GM21576 (cell line): Measurements from ENCODE around the gene TMEM238.
A peak's percentile ranks its signal among the peaks of the same experiment; 100 is the strongest.
"Not testable (repeated sequence)": the region's sequence is repeated elsewhere in the genome, so short reads cannot be mapped to it uniquely, and the experiment has no call there.

ENCODE experiments used
- ATAC-seq: cut with Tn5 transposase; IDR thresholded peaks from one replicate; pipeline ENCODE4 v1.9.1; 2021; ENCODE audit warnings: mild to moderate bottlenecking, moderate library complexity; ENCODE audit not compliant: unreplicated experiment

TMEM238 gene, protein sequence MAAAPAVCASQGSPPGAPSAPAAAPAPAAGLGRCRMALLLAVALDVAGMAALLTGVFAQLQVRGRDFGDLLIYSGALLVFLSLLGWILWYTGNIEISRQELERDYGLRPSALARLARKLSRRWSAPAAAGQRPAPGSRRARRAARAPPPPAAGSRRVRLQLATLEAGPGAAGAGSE

DNA sequence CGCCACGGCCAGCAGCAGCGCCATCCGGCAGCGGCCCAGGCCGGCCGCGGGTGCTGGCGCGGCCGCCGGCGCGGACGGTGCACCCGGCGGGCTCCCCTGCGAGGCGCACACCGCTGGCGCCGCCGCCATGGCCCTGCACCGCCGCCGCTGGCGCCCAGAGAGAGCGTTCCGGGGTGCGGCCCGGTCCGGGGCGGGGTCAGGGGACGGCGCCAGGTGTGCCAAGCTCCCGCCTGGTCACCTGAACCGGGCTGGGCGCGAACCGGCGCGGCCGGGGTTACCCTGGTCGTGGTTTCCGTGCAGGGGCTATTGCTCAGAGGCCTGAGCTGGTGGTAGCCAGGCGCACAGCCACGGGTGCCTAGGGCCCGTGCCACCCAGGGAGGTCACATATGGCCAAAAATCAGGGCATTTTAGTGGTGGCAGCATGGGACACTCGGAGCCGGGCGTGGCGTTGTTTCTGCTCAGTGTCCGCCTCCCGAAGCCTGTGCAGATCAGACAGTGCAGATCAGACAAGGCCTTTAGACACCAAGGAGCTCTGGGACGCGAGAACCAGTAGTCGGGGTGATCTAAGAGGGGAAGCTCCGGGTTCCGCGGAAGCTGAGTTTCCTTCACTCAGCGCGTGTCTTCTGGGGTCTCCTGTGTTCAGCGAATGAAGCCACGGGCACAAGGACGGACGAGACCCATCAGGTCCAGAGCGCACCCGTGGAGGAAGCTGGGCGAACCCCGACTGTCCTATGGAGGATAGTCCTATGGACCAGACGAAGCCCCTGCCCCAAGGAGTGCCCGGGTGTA, at the start of gene TMEM238:
Gene TMEM238 (minus strand): TSS at position 162 of the 789 bp plus-strand sequence. CDS start 33 bp downstream, at position 129.
- ATAC-seq = no peak

DNA sequence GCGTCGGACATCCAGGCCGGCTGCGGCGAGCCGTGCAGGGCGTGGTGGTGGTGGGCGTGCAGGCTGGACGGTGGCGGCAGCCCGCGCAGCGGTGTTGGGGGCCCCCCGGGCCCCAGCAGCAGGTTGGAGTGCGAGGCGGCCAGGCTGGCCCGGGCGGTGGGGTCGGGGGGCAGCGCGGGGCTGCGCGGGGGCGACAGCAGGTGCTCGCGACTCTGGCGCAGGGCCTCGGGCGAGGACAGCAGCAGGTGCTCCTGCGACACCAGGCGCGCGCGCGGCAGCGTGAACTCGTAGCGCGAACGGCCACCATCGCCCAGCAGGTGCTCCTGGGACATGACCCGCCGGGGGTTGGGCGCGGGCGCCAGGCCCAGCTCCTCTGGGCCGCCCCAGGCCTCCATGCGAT, 49.2 kb upstream of the TMEM238 start:
- no peak for ATAC-seq

DNA sequence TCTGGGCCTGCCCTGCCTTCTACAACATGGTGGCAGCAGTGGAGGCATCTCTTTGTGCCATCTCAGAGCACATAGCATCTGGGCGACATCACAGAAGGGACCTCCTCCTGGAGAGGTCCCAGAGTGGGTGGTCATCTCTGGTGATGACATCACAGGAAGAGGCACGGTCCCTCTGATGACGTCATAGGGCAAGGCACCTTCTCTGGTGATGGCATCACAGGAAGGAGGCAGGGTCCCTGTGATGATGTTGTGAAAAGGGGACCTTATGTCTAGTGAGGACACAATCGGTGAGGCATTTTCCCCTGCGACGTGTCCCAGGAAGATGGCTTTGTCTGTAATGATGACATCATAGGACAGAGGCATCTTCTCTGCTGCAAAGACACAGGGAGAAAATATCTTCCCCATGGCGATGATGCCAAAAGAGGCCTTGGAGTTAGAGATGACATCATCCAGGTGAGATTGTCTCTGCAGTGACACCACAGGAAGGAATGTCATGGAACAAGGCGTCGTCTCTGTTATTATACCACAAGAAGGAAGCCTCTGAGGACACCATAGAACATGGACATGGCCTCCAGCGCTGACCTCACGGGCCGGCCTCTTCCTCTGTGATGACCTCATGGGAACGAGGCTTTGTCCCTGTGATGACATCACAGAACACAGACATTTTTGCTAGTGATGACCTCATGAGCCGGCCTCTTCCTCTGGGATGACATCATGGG, 48.3 kb upstream of the TMEM238 start:
- no peak for ATAC-seq

DNA sequence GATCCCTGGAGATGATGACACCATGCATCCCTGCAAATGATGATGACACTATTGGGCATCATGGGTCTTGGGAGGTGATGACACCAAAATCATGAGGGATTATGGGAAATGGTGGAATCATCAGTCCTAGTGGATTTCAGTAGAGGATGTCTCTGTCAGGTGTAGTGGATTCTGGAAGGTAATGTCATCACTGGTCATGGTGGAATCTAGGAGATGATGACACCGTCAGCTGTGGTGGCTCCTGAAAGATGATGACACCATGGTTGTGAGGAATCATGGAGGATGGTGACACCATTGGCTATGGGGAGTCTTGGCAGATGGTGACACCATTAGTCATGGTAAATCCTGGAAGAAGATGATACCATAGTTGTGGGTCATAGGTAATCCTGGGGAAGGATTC, 47.1 kb upstream of the TMEM238 start:
- no peak for ATAC-seq

DNA sequence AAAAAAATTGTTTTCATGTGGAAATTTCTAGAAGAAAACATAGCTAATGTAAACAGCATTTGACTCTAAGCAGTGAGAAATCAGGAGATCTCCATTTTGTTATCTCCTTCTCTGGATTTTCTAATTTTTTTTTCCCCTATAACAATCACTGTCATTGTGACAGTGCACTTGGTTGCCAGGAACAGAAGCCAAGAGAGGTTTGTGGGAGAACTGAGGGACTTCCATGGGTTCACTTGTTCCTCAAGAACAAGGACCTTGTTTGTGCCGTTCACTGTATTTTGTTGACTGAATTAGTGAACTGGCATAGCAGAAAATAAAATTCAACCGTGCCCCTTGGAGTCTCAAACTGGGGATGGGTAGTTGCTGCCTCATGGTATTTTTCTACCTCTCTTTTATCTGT, 42.0 kb upstream of the TMEM238 start:
- no peak for ATAC-seq

DNA sequence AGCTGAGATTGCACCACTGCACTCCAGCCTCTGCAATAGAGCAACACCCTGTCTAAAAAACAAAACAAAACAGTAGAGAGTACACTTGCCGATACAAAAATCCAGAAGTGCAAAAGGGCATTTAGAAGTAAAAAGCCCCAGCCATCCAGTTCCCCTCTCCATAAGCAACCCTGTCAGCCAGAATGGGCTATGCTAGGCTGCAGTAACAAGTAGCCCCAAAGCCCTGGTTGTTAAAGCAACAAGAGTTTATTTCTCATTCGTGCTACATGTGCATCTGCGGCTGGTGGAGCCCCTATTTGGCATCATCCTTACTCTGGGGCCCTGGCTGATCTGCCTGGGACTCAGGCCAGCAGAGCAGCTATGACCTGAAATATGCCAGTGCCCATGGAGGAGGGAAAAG, 40.4 kb upstream of the TMEM238 start:
- ATAC-seq = no peak

DNA sequence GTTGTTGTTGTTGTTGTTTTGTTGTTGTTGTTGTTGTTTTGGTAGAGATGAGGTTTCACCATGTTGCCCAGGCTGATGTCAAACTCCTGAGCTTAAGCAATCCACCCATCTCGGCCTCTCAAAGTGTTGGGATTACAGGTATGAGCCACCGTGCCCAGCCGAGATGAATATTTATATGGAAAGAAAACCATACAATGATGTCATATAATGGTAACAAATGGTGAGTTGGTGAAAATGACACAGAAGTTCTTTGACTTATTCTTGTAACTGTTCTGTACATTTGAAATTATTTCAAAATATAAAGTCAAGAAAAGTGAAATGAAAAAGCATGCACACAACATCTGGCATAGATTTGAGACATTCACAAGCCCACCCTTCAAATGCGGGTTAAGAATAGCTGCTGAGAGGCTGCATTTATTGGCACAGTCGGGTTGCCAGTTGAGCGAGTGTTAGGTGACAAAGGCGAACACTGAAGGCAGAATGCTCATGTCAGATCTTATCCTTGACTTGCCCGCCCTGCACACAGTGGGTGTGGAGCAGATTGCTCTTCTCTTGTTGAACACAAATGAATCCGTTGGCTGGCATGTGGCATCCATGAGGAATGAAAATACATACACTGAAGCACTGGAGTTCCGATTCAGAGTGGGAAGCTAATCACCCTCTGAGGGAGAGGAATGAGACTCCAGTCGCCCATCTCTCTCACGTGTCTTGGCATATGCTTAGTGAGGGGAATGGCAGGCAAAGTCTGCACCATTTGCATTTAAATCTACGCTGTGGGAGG, 39.3 kb upstream of the TMEM238 start:
- ATAC-seq = no peak

DNA sequence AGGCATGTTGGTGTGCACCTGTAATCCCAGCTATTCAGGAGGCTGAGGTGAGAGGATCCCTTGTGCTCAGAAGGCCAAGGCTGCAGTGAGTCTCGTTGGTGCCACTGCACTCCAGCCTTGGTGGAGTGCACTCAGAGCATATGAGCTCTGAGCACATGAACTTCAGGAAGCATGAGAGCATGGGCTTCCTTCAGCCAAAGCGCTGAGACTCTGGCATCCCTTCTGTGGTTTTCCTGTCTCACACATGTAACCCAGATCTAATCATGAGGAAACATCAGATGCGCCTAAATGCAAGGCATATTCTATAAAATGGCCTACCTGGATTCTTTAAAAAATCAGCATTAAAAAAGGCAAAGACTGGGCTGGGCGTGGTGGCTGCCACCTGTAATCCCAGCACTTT, 37.2 kb upstream of the TMEM238 start:
- not testable (repeated sequence) for ATAC-seq

DNA sequence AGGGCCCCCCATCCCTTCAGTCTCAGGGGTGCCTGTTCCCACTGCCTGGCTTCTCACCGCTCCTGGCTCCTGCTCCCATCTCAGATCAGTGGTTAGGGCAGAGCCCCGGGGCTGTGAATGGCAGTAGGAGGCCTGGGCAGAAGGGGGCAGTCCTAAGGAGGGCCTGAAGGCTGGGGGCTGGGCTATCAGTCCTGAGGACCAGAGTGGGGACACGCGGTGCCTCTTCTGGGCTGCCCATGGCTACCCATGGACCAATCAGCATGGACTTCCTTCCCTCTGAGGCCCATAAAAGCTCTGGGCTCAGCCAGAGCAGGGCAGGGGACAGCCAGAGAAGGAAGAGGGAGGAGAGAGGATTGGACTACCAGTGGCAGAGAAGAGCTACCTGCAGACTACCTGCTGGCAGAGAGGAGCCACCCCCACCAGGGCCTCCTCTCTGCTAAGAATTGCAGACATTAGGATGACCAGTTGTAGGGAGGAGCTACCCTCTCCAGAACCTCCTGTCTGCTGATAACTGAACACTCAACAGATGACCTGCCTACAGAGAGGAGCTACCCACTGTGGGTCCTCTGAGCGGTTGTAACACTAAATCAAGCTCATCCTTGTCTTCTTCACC, 35.6 kb upstream of the TMEM238 start:
- no peak for ATAC-seq

DNA sequence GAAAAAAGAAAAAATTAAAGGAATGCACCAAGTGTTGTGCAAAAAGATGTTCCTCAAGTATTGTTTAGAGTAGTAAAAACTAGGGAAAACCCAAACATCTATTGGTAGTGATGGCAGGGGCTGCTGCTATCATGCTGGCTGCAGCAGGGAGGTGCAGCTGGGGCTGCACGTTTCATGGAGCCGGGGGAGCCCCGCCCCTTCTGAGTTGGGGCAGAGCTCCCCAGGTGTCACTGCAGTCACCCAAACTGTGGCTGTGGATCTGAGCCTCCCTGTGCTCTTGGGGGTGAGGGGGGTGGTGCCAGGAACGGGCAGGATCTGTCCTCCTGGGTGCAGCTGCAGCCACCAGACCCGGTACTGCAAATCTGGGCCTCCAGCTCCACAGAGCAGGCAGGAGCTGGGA, 35.0 kb upstream of the TMEM238 start:
- no peak for ATAC-seq

DNA sequence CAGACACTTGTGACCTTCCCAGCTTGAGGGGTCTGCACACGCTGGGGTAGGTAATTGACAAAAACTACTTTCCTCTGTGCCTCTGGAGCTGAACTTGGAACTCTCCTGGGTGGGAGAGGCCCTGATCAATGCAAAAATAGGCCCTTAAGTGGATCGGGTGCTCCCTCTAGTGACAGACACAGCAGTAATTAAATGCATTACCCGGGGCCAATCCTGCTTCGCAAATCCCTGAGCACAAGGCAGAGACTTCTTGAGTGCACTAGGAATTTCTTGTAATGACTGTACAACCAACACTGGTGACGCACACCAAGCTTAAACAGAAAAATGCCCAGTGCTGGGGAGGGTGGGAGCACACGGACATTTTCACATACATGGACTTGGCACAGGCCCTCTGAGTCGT, 34.1 kb upstream of the TMEM238 start:
- no peak for ATAC-seq

DNA sequence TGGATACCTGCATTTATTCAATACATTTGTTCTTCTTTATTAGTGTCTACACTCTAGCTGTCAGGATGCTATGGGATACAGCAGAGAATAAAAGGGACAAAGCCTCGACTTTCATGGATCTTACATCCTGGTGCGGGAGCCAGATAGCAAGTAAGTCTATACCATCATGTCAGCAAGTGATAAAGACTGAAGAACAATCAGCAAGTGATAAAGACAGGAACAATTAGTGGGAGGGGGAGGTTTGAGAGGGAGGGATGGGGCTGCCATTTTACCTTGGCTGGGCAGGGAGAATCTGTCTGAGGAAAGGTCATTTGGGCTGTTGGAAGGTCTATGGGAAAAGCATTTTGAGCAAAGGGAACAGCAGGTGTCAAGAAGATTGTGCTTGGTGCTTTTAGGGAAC, 26.1 kb upstream of the TMEM238 start:
- no peak for ATAC-seq

DNA sequence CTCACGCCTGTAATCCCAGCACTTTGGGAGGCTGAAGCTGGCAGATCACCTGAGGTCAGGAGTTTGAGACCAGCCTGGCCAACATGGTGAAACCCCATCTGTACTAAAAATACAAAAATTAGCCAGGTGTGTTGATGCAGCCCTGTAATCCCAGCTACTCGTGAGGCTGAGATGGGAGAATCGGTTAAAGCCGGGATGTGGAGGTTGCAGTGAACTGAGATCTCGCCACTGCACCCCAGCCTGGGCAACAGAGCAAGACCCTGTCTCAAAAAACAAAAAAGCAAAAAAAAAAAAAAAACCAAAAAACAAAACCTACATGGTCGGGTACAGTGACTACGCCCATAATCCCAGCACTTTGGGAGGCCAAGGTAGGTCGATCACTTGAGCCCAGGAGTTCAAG, 25.1 kb upstream of the TMEM238 start:
- ATAC-seq = not testable (repeated sequence)

DNA sequence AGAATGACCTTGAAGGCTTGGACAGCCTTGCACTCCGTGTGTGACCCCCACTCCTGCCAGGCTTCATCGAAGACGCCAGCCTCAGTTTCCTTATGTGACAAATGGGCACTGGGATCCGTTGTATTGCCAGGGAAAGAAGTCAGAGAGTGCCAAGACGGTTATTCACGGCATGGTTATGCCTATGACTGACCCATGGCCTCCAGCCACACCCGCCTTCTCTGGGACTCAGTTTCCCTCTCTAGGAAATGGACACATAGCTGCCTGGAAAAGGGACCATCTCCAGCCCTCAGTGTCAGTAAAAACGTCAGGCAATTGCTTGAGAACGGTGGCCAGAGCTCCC, 24.4 kb upstream of the TMEM238 start:
- no peak for ATAC-seq

DNA sequence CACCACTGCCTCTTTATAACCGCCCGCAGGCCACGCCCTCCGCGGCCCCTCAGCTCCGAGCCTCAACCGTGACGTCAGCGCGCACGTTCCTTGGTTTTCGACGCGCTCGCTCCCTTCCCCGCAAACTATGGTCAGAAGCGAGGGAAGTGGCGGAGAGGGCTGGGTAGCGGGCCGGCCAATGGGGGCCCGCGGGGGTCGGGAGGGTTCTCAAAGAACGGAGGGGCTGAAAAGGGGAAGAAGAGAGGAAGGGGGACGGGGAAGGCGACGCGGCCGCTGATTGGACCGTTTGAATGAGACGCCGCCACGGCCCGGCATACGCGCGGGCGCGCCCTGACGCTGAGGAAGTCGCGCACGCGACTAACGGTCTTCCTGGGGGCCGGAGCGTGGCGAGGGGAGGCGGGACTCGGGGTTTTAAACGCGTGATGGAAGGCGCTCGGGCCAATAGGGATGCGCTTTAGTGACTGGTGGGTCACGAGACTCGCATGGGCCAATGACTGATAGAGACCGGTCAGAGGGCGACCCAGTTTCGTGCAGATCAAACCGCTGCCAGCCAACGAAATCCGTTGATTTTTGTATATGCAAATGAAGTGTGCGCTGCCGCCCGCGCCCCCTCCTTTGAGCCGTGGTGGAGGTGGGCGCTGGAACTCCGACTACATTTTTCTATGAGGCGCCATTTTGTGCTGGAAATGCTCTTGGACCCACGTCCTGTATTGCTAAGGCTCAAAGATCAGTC, 23.9 kb upstream of the TMEM238 start:
- peak; percentile 80 for ATAC-seq

DNA sequence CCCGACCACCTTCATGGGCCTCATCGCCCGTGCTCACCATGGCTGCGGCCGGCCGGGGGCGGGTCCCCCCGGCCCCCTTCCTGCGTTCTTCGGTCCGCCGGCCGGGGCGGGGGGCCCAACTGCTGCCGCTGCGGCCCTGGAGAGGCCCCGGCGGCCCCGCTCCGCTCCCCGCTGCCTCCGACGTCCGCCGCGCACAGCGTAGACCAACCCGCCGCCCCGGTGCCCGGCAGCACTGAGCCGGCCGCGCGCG, 23.4 kb upstream of the TMEM238 start, which contains the start of gene UBE2S:
Gene UBE2S (minus strand): TSS at position 239 of the 250 bp plus-strand sequence. CDS start 199 bp downstream, at position 40.
- ATAC-seq = peak; percentile 66

DNA sequence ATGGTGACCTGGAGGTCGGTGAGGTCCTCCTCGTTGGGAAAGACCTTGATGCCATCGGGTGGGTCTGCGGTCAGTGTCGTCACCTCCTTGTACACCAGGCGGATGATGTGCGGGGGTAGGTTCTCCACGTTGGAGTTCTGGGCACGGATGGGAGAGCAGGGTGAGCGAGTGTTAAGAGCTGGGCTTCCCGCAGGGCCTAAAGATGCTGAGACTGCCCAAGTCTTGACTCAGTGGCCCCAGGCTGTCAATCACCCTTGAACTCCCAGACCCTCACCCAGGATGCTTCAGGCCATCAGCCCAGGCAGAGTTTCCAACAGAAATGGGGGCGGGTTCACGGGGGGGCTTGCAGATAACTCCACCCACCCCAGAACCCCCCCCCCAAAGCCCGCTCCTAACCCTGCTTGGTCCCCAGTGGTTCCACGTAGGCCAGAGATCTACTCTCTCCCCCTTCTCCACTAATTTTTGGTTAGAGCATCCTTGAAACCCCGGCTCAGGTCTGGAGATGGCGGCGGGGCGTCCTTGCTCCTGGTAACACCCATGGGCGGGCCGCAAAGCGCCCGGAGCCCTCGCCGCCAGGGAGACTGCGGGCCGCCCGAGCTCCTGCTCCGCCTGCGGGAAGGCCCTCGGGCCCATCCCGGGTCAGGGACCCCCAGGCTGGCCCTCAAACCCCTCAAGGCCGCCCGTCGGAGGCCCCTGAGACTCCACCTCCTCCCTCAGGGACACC, 22.9 kb upstream of the TMEM238 start:
- no peak for ATAC-seq

DNA sequence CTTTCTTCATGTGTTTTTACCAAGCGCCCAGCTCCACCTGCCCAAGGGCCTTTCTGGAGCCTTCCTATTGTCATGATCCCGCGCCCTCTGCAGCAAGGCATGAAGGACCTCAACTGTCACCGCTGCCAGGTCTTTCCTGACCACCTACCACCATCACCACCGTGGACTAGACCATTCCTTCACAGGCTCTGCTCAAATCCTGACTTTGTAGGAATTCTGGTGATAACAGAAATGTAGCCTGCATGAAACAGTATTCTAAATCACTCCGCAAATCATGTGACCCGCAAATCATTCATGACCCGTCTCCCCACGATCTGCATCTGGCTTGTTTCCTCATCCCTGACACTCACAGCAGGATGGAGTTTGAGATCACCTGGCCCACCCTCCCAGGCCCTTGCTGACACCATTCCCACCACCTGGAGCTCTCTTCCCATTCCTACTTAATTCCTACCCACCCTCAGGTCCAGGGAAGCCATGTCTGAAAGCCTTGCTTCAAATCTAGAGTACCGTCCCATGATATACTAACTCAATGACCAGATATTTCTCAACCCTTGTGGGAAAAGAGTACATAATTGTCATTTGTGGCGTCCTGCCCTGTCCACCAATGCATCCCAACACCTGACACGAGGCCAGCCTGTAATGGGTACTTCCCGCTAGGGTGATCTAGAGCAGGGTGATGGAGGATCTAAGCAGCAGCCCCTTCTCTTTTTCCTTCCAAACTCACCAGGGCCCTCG, 22.2 kb upstream of the TMEM238 start:
- no peak for ATAC-seq

DNA sequence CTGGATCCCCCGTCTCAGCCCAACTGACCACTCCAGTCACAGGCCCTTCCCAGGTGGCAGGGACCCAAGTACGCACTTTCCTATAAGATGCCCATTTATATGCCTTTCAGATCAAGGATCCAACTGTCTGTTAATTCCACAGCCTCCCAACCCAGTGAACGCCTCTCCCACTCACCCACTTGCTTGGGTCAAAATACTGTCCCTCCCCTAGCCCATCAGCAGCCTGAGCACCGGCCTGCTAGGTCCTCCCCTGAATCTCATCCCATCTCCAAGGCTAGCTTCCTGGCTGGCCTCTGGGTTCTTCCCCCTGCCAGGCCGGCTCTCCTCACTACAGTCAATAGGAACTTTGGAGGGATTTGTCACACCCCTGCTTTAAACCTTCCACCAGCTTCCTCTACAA, 21.5 kb upstream of the TMEM238 start:
- no peak for ATAC-seq
